HG02840 (cell line): ENCODE measurements around the gene WWOX.

Source experiments
- ATAC-seq: cut with Tn5 transposase; IDR thresholded peaks from one replicate; pipeline ENCODE4 v1.9.1; 2021; ENCODE audit warnings: mild to moderate bottlenecking, moderate library complexity, moderate number of reproducible peaks; ENCODE audit not compliant: unreplicated experiment, low FRiP score

WWOX gene

GRCh38 chr16:78483124-78483992, 383.9 kb downstream of the WWOX start:
- no peak for ATAC-seq

DNA sequence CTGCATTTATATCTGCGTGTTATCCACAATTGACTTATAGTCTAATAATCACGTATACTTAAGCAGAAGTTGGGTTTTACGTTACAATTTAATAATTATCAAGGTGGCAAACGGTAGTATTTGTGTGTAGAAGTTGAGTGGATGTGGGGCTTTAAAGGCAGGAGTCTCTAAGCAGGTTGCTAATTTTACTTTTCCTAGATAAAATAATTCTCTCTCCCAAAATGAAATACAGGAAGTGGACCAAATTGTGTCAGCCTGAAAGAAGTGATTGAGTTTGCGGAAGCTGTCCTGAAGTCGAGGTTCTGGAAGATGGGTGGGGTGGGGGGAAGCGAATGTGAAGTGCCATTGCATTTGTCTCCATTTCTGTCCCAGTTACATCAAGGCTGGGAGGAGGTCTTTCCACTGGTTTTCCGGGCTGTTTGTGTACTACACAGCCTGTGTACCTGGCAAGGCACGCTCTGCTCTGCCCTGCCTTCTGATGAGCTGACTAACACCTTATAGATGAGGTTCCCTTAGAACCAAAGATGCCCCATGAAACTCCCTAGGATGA, 385.1 kb downstream of the WWOX start:
- no peak for ATAC-seq

- ATAC-seq, result no peak
Measured at GRCh38 chr16:78485188-78485916, 385.9 kb downstream of the WWOX start.

DNA sequence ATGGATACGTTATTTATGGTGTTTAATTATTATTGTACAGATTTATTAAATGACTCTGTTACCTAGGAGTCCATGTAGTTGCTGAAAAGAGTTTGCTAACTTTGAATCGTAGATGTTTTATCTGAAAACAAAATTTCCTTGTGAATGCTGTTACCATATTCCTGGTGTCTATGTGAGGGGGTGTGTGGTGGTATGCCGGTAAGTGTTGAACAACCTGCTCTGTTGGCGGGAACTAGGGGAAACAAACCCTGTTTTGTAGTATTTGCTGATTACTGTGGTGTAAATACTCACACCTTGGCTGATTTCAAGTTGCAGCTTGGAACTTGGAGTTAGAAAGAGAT, 386.4 kb downstream of the WWOX start:
- no peak for ATAC-seq

GRCh38 chr16:78487471-78487870, 388.0 kb downstream of the WWOX start:
- no peak for ATAC-seq

DNA sequence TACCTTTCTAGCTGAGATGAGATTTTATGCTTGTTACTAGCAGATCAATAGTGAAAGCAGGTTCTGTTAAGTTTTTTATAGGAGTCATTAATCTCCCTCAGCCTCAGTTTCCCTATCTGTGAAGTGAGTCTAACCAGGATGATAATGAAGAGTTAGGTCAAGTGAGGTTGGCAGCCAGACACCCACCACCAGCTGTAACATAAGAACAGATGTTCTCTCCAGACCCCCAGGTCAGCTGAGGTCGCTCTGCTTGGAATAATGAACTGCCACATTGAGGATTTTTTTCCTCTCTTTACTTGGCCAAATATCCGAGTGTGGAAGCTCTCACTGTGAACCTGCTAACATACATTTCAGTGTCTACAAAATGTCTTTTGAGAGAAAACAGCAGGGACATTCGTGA, 389.6 kb downstream of the WWOX start:
- no peak for ATAC-seq

GRCh38 chr16:78489631-78490030, 390.2 kb downstream of the WWOX start:
- ATAC-seq, result no peak

DNA sequence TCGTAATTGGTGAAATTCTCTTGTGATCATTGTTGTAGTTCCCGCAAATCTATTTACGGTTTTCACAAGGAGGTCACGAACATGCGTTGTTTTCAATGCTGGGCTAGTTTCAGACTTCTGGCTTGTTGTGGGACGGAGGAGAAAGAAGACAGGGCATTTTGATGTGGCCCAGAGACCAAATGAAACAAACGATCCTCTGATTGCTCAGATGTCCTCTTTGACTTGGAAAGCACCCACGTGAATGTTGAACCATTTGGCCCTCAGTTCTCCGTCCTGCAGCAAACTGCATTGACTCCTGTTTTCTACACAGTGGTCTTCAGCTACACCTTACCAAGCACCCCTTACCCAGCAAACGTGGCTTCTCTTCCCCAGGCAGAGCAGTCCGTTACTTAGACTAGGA, 391.0 kb downstream of the WWOX start:
- no peak for ATAC-seq

DNA sequence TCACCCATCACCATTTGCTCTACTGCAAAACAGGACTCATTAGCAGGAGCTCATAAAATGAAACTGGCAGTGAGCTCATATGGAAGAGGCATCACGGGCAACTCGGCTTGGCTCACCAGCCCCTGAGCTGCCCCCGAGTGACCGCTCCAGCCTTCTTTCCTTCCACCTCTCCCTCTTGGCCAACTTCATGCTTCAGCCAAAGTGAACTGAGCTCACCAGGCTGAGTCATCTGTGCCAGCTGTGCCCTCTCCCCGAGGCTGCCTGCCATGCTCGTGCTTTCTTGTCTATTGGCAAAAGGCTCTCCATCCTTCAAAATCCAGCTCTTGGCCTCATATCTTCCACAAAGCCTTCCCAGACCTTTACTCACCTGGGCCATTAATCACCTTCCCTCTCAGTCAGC, 391.4 kb downstream of the WWOX start:
- no peak for ATAC-seq

DNA sequence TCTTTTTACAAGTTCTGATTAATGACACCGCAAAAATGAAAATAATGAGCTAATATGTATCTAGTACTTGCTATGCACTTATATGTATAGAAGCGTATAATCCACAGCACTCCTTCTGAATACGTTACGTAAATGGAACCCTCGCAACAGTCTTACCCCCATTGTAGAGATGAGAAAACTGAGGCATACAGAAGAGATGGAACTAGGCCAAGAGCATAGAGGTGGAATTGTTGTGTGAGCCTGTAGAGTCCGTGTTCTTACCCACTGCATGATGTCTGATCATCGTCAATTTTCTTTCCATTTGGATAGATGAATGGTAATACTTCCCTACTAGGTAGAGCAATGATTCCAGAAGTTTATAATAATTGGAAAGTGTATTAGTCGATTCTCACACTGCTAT, 394.1 kb downstream of the WWOX start:
- ATAC-seq, result no peak

DNA sequence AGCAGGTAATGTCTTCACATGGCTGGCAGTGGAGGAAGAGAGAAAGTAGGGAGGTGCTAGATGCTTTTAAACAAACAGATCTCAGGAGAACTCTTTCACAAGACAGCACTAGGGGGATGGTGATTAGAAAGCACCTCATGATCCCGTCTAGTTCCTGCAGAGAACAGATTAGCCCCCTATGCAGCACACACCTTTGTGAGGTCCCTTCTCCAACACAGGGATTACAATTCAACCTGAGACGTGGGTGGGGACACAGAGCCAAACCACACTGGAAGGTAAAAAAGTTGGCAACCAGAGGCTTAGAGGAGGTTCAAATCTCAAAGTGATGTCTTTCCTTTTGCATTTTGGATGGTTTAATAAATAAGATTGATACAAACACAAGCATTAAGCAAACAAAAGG, 394.7 kb downstream of the WWOX start:
- ATAC-seq, result no peak

- ATAC-seq, result no peak
Measured at GRCh38 chr16:78494674-78495073, 395.2 kb downstream of the WWOX start.

DNA sequence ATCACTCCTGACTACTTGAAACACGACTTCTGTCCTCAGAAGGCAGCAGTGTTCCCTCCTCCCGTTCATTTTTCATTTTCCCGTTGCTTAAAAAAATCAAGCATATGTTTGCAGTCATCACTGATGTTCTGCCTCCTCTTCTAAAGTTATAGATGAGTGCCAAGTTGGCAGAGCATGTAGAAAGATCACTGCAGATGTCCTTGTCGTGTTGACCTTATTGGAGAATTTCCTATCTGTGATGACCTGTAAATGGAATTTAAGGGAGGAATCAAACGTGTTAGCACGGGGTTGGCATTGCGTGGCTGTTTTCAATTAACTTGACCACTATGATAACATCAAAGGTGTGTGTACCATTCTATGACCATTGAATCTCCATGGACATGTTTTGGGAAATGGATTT, 396.7 kb downstream of the WWOX start:
- no peak for ATAC-seq

GRCh38 chr16:78499399-78499798, 399.9 kb downstream of the WWOX start:
- ATAC-seq, result no peak

- ATAC-seq, result no peak
Measured at GRCh38 chr16:78500659-78501270, 401.3 kb downstream of the WWOX start.

GRCh38 chr16:78501744-78502143, 402.3 kb downstream of the WWOX start:
- no peak for ATAC-seq

- no peak for ATAC-seq
Measured at GRCh38 chr16:78502812-78503350, 403.4 kb downstream of the WWOX start.

DNA sequence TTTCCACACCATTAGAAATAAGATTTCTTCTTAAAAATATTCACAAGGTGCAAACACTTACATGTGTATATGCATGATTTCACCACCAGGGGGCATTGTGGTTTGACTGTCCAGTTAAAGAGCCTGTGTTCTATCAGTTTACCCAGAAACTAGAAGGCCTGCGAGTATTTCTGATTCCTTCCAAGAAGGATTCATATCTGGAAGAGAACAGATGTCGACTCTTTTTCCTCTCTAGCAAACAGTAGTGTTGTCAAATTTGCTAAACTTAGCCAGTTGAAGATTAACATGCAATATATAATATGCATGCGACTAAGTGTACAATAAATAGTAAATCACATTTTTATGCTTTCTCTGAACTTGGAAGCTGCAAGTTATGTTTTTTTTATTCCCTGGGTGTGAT, 404.1 kb downstream of the WWOX start:
- no peak for ATAC-seq

- no peak for ATAC-seq
Measured at GRCh38 chr16:78504401-78504851, 405.0 kb downstream of the WWOX start.

- ATAC-seq, result no peak
Measured at GRCh38 chr16:78505036-78505435, 405.6 kb downstream of the WWOX start.
